Activated CD8-positive, alpha-beta memory T cell treated with anti-CD3 and anti-CD28 coated beads for 4 hours (primary cell): ENCODE results near the gene ZAR1.

Experiments
- DNase-seq, 2 donors: peaks; one replicate each; pipeline ENCODE4 v3.0.0-alpha.2; 2020; ENCODE audit warnings: low read depth in 2 of 2

Gene ZAR1

DNA sequence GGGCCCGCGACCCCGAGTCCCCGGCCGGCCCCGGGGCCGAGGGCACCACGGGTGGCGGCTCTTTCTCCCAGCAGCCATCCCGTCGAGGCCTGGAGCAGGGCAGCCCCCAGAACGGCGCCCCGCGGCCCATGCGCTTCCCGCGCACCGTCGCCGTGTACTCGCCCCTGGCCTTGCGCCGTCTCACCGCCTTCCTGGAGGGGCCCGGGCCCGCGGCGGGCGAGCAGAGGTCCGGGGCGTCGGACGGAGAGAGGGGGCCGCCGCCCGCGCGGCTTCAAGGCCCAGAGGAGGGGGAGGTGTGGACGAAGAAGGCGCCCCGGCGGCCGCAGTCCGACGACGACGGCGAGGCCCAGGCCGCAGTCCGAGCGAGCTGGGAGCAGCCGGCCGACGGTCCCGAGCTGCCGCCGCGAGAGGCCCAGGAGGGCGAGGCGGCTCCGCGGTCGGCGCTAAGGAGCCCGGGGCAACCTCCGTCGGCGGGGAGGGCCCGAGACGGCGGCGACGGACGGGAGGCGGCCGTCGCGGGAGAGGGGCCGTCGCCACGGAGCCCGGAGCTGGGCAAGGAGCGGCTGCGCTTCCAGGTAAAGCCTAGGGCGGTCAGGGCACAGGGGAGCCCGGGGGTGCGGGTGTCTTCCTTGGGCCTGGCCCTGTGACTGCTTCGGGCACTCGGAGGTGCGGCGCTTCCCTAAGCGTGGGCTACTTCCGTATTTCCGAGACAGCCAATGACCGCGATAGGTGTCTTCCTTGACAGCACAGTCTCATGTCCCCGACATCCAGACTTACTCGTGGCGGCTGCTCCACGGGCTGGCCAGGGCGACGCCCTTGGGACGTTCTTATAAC, 845 bp downstream of the ZAR1 start:
- no peak for DNase-seq

GRCh38 chr4:48491514-48492176, 1.6 kb downstream of the ZAR1 start:
- no peak for DNase-seq

DNA sequence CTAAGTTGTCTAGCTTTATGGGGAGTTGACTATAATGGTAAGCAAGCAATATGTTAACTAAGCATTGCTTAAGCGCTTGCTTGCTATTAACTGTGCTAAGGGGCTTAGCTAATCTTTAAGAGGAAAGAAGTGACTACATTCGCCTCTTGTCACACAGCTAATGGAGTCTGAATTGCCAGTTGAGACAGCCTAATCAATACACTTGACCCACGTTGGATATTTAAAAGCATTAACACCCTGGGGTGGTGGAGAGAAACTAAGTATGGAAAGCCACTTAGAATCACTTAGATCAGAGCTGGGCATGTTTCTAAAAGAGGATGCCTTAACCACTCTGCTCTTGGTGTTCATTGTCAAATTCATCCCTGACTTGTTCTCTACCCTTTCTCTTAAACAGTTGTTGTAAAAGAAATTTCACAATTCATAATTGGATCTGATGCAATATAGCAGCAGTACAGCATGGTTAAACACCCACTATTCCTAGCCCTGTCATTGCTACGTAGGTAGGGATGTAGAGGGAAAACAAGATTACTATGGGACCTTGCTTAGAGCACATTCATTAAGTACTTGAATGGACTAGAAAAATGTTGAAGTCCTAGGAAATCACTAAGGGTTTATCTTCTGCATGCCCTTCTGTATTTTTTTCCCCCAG, 3.5 kb downstream of the ZAR1 start:
- no peak for DNase-seq

DNA sequence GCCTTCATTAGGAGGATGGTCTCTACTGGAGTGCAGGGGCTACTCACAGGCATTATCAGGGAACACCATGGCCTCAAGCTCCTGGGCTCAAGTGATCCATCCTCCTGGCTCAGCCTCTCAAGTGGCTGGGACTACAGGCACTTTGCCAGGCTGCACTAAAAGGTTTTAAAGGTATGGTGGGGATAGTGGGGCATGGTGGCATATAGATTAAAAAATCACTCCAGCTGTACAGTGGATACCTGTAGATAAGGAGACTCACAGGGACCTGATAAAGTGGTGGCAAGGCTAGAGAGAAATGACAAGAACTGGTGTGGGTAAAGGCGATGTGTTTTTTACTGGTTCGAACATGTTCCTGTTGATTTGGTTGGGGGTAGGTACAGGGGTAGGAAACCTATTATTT, 5.9 kb downstream of the ZAR1 start:
- DNase-seq: no peak

DNA sequence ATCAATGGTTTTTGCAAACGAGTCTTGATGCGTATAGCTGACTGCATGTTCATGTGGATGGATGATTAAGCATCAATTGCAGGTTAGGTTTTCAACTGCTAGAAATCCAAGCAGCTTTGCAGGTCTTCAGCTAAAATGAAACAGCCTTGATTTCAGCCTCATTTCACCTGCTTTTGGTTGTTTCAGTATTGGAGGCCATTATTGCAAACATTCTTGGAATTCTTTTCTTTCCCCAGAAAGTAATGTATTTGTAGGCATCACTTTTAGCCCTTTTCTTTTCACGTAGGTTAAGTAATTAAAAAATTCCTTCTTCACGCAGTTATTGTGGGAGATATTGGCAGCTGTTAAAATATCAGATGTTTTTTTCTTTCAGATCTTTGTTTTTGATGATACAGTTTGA, 8.8 kb downstream of the ZAR1 start:
- no peak for DNase-seq

- DNase-seq: no peak
Observed at GRCh38 chr4:48499551-48500066, 9.6 kb downstream of the ZAR1 start.

DNA sequence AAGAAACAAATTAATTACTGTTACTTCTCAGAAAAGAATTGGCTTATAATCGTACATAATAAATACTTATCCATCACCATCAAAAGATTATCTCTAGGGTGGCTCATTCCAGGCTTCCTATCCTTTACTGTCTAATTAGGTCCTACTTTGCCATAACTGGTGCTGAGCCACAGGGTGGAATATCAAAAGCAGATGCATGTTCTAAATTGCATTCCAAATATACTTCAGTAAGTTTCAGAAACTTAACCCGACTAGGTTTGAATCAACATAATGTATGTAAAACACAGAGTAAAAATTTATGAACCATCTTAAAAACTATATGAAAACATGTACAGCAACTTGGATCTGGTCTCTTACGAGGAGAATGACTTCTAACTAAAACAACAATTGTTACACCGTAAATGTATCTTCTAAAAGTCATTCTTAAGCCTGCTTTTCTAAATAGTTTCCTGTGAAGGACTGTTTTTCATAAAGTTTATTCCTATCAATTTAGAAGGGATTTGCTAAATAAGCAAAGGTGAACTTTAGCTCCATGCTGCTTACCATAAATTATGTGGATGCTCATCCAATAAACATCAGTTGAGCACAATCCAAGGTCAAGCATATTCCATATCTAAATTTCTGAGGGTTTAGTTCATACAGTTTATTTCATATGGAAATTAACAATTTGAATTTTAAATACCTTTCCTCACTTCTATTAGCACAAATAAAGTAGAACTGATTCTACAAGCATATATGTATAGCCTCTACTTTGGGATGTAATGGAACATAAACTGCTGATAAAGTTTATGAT, 13.4 kb downstream of the ZAR1 start:
- no peak for DNase-seq

- DNase-seq: no peak
Observed at GRCh38 chr4:48504026-48504330, 13.9 kb downstream of the ZAR1 start.

- DNase-seq: no peak
Observed at GRCh38 chr4:48504352-48504751, 14.3 kb downstream of the ZAR1 start.

DNA sequence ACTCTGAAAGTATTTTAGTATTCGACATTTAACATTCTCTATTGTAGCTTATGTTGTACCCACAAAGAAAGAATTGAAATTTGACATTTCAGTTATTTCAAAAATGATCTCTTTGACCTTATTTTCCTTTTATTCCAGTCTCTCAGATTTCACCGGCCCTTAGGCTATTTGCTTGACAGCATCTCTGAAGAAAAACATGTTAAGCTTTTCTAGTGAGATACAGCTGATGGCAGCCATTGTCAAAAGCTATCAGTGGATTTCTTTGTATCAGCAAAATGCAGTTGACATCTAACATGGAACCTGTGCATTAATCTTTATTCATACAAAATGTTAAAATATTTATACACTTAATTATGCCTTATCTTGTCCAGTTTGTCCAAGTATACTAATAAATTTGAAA, 16.7 kb downstream of the ZAR1 start:
- DNase-seq: no peak

GRCh38 chr4:48509543-48509942, 19.5 kb downstream of the ZAR1 start:
- DNase-seq: no peak

GRCh38 chr4:48518143-48518542, 28.1 kb downstream of the ZAR1 start:
- no peak for DNase-seq

DNA sequence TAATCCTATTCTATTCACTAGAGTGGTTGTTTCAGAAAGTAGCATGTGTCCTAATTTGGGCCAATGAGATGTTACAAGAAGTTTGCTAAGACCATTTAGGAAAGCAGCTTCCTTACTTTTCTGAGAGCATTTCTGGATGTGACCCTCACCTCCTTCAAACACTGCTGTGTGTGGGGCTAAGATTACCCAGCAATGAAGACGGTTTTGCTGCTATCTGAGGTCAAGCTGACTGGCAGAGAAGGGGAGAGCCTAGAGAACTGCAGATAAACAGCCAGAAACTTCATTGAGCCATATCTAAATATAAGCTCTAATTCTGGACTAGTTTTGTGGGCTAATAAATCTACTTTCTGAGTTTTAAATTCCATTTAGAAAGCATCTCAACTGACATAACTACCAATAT, 36.4 kb downstream of the ZAR1 start:
- no peak for DNase-seq

- DNase-seq: no peak
Observed at GRCh38 chr4:48538358-48538757, 48.3 kb downstream of the ZAR1 start.

- no peak for DNase-seq
Observed at GRCh38 chr4:48539597-48539996, 49.5 kb downstream of the ZAR1 start.

- no peak for DNase-seq
Observed at GRCh38 chr4:48542888-48543287, 52.8 kb downstream of the ZAR1 start.

GRCh38 chr4:48543796-48544195, 53.7 kb downstream of the ZAR1 start:
- no peak for DNase-seq
